SK-N-SH (cell line): ENCODE data around the gene CHST9. TPM values are rescaled to one million over a fixed set of nuclear protein-coding genes. Genes with fewer than 3 reads are reported as not detected.

ENCODE experiments used
- CTCF ChIA-PET: fragments of 300-600, 350-600 bp; formaldehyde crosslinking; extraction: SDS; loops from one replicate; lab custom pipeline; 2021; lab: Yijun Ruan, JAX
- POLR2A ChIA-PET: fragments of 350-600 bp; sonication (Branson Sonifier 250); formaldehyde crosslinking; extraction: SDS; loops from one replicate; lab custom pipeline; 2020; ENCODE audit warnings: antibody characterized with exemption, inconsistent platforms; lab: Yijun Ruan, JAX
- DNase-seq: peaks from one replicate; pipeline ENCODE4 v3.0.0; 2012
- H2AFZ ChIP-seq: fragments of 200-600 bp; sonication (generic); 2 replicates; pipeline ENCODE4 v1.8.1; 2016; ENCODE audit warnings: antibody characterized with exemption, mild to moderate bottlenecking, low read depth
- H3F3A ChIP-seq: fragments of 200-600 bp; sonication (generic); replicated peaks from 2 replicates; pipeline ENCODE3; 2016; ENCODE audit warnings: antibody characterized with exemption, mild to moderate bottlenecking; ENCODE audit not compliant: insufficient read depth
- H3K27ac ChIP-seq, 2 experiments: fragments of 200-500 bp in 1 of 2; fragments of 200-600 bp in 1 of 2; sonication (Bioruptor generic) in 1 of 2; sonication (generic), shearing (Covaris generic) in 1 of 2; 2 replicates each; pipeline versions ENCODE4 v1.5.1 to v1.6.1; 2014 to 2016; ENCODE audit warnings: low read depth in 2 of 2, inconsistent platforms in 1 of 2, low read length in 1 of 2, mild to moderate bottlenecking in 1 of 2, mixed read lengths in 1 of 2
- H3K27me3 ChIP-seq: fragments of 200-600 bp; sonication (generic), shearing (Covaris generic); 2 replicates; pipeline ENCODE4 v1.6.1; 2016; ENCODE audit warnings: mixed run types; ENCODE audit not compliant: insufficient read depth
- H3K36me3 ChIP-seq, 2 experiments: fragments of 200-500 bp in 1 of 2; fragments of 200-600 bp in 1 of 2; sonication (Bioruptor generic) in 1 of 2; sonication (generic) in 1 of 2; replicated peaks in 1 of 2; 2 replicates each; pipeline versions ENCODE3 to v1.5.1; 2014 to 2016; ENCODE audit warnings: low read length in 1 of 2, mild to moderate bottlenecking in 1 of 2; ENCODE audit not compliant: insufficient read depth in 2 of 2, control insufficient read depth in 1 of 2
- H3K4me1 ChIP-seq, 2 experiments: fragments of 200-500 bp in 1 of 2; fragments of 200-600 bp in 1 of 2; sonication (Bioruptor generic) in 1 of 2; sonication (generic), shearing (Covaris generic) in 1 of 2; 2 replicates each; pipeline versions ENCODE4 v1.5.1 to v1.6.1; 2014 to 2016; ENCODE audit warnings: low read depth in 1 of 2, low read length in 1 of 2, mixed run types in 1 of 2; ENCODE audit not compliant: insufficient read depth in 2 of 2, control insufficient read depth in 1 of 2
- H3K4me2 ChIP-seq: fragments of 200-600 bp; sonication (generic), shearing (Covaris generic); 2 replicates; pipeline ENCODE4 v1.6.1; 2017; ENCODE audit warnings: mixed run types
- H3K4me3 ChIP-seq, 2 experiments: fragments of 200-500 bp in 1 of 2; fragments of 200-600 bp in 1 of 2; sonication (Bioruptor generic) in 1 of 2; sonication (generic), shearing (Covaris generic) in 1 of 2; 2 replicates each; pipeline versions ENCODE4 v1.5.1 to v1.8.1; 2014 to 2016; ENCODE audit warnings: low read depth in 2 of 2, inconsistent platforms in 1 of 2, low read length in 1 of 2, mild to moderate bottlenecking in 1 of 2, mixed read lengths in 1 of 2, moderate library complexity in 1 of 2
- H3K79me2 ChIP-seq: fragments of 200-600 bp; sonication (generic); 2 replicates; pipeline ENCODE4 v1.8.1; 2017; ENCODE audit warnings: mild to moderate bottlenecking; ENCODE audit not compliant: insufficient read depth
- H3K9ac ChIP-seq: fragments of 200-600 bp; sonication (generic); 2 replicates; pipeline ENCODE4 v1.6.1; 2017; ENCODE audit warnings: mixed run types
- H3K9me2 ChIP-seq: fragments of 200-600 bp; sonication (generic); 2 replicates; pipeline ENCODE4 v1.6.1; 2017; ENCODE audit warnings: mixed run types
- H3K9me3 ChIP-seq: fragments of 200-600 bp; sonication (generic); 2 replicates; pipeline ENCODE4 v1.6.1; 2017; ENCODE audit warnings: mixed run types, mild to moderate bottlenecking, moderate library complexity
- H4K20me1 ChIP-seq: fragments of 200-600 bp; sonication (generic); 2 replicates; pipeline ENCODE4 v1.6.1; 2017; ENCODE audit warnings: mild to moderate bottlenecking, mixed run types; ENCODE audit not compliant: insufficient read depth
- CHD2 ChIP-seq: fragments of 150-350 bp; IDR thresholded peaks from 2 replicates; pipeline ENCODE4 v1.6.1; 2018; ENCODE audit warnings: low read length; ENCODE audit not compliant: partially characterized antibody
- ELF1 ChIP-seq: IDR thresholded peaks from 2 replicates; pipeline ENCODE4 v1.4.0; 2012
- EP300 ChIP-seq, 2 experiments: IDR thresholded peaks; 2 replicates each; pipeline versions ENCODE4 v1.4.0 to v1.6.1; 2012; ENCODE audit warnings: borderline replicate concordance in 1 of 2, low read depth in 1 of 2, low read length in 1 of 2
- FOSL2 ChIP-seq: IDR thresholded peaks from 2 replicates; pipeline ENCODE4 v1.4.0; 2012; ENCODE audit warnings: low read depth, mild to moderate bottlenecking, moderate library complexity, borderline replicate concordance
- FOXJ3 ChIP-seq: sonication (generic); formaldehyde crosslinking; IDR thresholded peaks from 2 replicates; pipeline ENCODE4 v1.5.1; 2020; ENCODE audit warnings: mild to moderate bottlenecking, missing genetic modification reagents
- GABPA ChIP-seq: IDR thresholded peaks from 2 replicates; pipeline ENCODE4 v1.4.0; 2012; ENCODE audit warnings: low read depth, mild to moderate bottlenecking
- JUND ChIP-seq: IDR thresholded peaks from 2 replicates; pipeline ENCODE4 v1.4.0; 2012
- MEF2A ChIP-seq: IDR thresholded peaks from 2 replicates; pipeline ENCODE4 v1.4.0; 2012; ENCODE audit warnings: low read depth, borderline replicate concordance
- MXI1 ChIP-seq: IDR thresholded peaks from 2 replicates; pipeline ENCODE4 v1.6.1; 2012; ENCODE audit warnings: mild to moderate bottlenecking, low read depth, low read length, improper control_type of control experiment
- NFIC ChIP-seq: IDR thresholded peaks from 2 replicates; pipeline ENCODE4 v1.4.0; 2012; ENCODE audit warnings: borderline replicate concordance
- POLR2AphosphoS5 ChIP-seq: IDR thresholded peaks from 2 replicates; pipeline ENCODE4 v1.6.1; 2012; ENCODE audit warnings: low read depth, low read length
- RCOR1 ChIP-seq: fragments of 150-350 bp; IDR thresholded peaks from 2 replicates; pipeline ENCODE4 v1.6.1; 2017; ENCODE audit warnings: antibody characterized with exemption, low read length
- SMC3 ChIP-seq: IDR thresholded peaks from 2 replicates; pipeline ENCODE4 v1.6.1; 2012; ENCODE audit warnings: low read depth, low read length, improper control_type of control experiment
- TAF1 ChIP-seq: IDR thresholded peaks from 2 replicates; pipeline ENCODE4 v1.6.1; 2012; ENCODE audit warnings: low read depth, mild to moderate bottlenecking, low read length, moderate library complexity, borderline replicate concordance
- WGBS: methylation state at CpG from one replicate; pipeline ENCODE4 v1.1.6; 2017; ENCODE audit warnings: low lambda C conversion rate; 5-methylcytosine and 5-hydroxymethylcytosine counted together
- polyA plus RNA-seq, 3 experiments: library from polyadenylated mRNA; depleted of rRNA; stranded (reverse); fragments of >200 nt; gene quantifications; 2 replicates each; pipeline ENCODE4 v1.2.3, GENCODE V29; 2012
- TF ChIP-seq, protein P1 (sequence below): IDR thresholded peaks from 2 replicates; pipeline ENCODE4 v1.4.0; 2012; ENCODE audit warnings: low read depth, borderline replicate concordance
- TF ChIP-seq, protein P2 (sequence below): IDR thresholded peaks from 2 replicates; pipeline ENCODE4; 2012
- TF ChIP-seq, protein P3 (sequence below): IDR thresholded peaks from 2 replicates; pipeline ENCODE4 v1.4.0; 2012; ENCODE audit warnings: low read depth, borderline replicate concordance
- TF ChIP-seq, protein P4 (sequence below): IDR thresholded peaks from 2 replicates; pipeline ENCODE4 v1.4.0; 2012; ENCODE audit warnings: low read depth
- TF ChIP-seq, protein P5 (sequence below): fragments of 150-350 bp; IDR thresholded peaks from 2 replicates; pipeline ENCODE4 v1.6.1; 2017; ENCODE audit warnings: antibody characterized with exemption, low read length, low read depth, borderline replicate concordance
- TF ChIP-seq, protein P6 (sequence below): fragments of 200-600 bp; sonication (generic); IDR thresholded peaks from 2 replicates; pipeline ENCODE4 v1.6.1; 2017; ENCODE audit warnings: antibody characterized with exemption, mild to moderate bottlenecking, moderate library complexity

Gene CHST9
- polyA plus RNA-seq, 1 of the 3 experiments (the other 2 are of a cell fraction) = not detected

DNA sequence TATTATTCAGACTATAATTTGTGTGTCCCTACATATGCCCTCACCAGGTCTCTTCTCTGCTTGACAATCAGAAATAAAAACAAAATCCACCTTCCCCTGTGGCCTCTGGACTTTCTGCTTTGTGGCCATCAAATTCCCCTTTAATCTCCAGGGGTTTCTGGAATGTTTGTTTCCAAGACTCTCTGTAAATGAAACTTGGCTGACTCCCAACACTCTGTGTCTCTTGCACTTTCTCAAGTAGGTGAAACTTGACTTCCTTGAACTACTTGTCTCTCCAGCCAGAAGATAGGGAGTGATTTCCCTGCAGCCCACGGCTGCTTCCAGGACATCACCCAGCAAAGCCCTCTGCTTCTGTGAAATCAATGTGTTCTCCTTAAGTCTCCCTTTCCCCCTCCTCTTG, 265.5 kb downstream of the CHST9 start:
- POLR2A ChIA-PET = no interaction called here
- no peak overlapping the region for H3K27ac ChIP-seq
- 38% methylated on average over 1 of the region's 1 CpG for WGBS
- H3K27me3 ChIP-seq = no peaks in the 10 kb centered on the region
- peaks cover 0 to under 1% of the 10 kb centered on the region in 2 experiments; a peak in 1 of 4 replicates for H3K4me1 ChIP-seq
- no peaks in the 10 kb centered on the region for H3K36me3 ChIP-seq
- no peaks in the 10 kb centered on the region for H4K20me1 ChIP-seq
- H3K9ac ChIP-seq = no peak overlapping the region
- H3K9me2 ChIP-seq = no peaks in the 10 kb centered on the region
- no peak for TF ChIP-seq FOSL2
- TF ChIP-seq, protein P1, sequence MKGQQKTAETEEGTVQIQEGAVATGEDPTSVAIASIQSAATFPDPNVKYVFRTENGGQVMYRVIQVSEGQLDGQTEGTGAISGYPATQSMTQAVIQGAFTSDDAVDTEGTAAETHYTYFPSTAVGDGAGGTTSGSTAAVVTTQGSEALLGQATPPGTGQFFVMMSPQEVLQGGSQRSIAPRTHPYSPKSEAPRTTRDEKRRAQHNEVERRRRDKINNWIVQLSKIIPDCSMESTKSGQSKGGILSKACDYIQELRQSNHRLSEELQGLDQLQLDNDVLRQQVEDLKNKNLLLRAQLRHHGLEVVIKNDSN = no peak
- TF ChIP-seq GABPA = no peak
- no peak for TF ChIP-seq POLR2AphosphoS5
- no peak for TF ChIP-seq MXI1
- TF ChIP-seq, protein P2, sequence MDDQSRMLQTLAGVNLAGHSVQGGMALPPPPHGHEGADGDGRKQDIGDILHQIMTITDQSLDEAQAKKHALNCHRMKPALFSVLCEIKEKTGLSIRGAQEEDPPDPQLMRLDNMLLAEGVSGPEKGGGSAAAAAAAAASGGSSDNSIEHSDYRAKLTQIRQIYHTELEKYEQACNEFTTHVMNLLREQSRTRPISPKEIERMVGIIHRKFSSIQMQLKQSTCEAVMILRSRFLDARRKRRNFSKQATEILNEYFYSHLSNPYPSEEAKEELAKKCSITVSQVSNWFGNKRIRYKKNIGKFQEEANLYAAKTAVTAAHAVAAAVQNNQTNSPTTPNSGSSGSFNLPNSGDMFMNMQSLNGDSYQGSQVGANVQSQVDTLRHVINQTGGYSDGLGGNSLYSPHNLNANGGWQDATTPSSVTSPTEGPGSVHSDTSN = no peak
- TF ChIP-seq EP300 (IDR thresholded peaks at IDR 0.05; ENCODE audit: borderline replicate concordance in 1 of 2, low read depth in 1 of 2, low read length in 1 of 2) = no peak
- no peak for TF ChIP-seq JUND
- TF ChIP-seq, all 33 proteins: peak for 0
- Histone ChIP-seq H3F3A (no peaks in the 10 kb centered on the region), H2AFZ (no peak overlapping the region), H3K79me2 (no peaks in the 10 kb centered on the region), H3K4me3 (no peak overlapping the region), H3K9me3 (no peaks in the 10 kb centered on the region), H3K4me2 (no peak overlapping the region)
- no peak for DNase-seq
- CTCF ChIA-PET = no interaction called here

DNA sequence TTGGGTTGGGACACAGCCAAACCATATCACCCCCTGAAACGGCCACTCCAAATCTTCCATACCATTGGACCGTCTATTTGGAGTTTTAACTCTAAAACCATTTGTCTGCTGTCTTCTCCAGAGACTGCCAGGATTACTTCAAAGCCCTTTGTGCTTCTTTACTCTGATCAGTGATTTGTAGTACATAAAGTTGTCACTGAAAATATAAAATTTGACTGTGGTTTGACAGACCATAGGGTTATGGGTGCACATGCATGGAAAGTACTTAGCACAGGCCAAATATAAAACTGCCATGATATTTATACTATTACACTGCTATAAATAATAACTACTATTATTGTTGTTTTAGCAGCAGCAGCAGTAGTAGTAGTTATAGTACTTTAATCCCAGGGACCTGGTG, 265.9 kb downstream of the CHST9 start:
- Histone ChIP-seq H3K27ac (no peak overlapping the region), H3K9me3 (no peaks in the 10 kb centered on the region), H2AFZ (no peak overlapping the region), H3K9ac (no peak overlapping the region), H3K79me2 (no peaks in the 10 kb centered on the region), H3K27me3 (no peaks in the 10 kb centered on the region), H4K20me1 (no peaks in the 10 kb centered on the region), H3K36me3 (no peaks in the 10 kb centered on the region), H3K4me2 (no peak overlapping the region), H3K4me3 (no peak overlapping the region), H3K9me2 (no peaks in the 10 kb centered on the region), H3F3A (no peaks in the 10 kb centered on the region), H3K4me1 (no peaks in the 10 kb centered on the region)
- POLR2A ChIA-PET = no interaction called here
- TF ChIP-seq SMC3 = no peak
- no peak for TF ChIP-seq JUND
- TF ChIP-seq, protein P3, sequence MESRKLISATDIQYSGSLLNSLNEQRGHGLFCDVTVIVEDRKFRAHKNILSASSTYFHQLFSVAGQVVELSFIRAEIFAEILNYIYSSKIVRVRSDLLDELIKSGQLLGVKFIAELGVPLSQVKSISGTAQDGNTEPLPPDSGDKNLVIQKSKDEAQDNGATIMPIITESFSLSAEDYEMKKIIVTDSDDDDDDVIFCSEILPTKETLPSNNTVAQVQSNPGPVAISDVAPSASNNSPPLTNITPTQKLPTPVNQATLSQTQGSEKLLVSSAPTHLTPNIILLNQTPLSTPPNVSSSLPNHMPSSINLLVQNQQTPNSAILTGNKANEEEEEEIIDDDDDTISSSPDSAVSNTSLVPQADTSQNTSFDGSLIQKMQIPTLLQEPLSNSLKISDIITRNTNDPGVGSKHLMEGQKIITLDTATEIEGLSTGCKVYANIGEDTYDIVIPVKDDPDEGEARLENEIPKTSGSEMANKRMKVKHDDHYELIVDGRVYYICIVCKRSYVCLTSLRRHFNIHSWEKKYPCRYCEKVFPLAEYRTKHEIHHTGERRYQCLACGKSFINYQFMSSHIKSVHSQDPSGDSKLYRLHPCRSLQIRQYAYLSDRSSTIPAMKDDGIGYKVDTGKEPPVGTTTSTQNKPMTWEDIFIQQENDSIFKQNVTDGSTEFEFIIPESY = no peak
- TF ChIP-seq NFIC = no peak
- TF ChIP-seq, protein P4, sequence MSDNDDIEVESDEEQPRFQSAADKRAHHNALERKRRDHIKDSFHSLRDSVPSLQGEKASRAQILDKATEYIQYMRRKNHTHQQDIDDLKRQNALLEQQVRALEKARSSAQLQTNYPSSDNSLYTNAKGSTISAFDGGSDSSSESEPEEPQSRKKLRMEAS = no peak
- TF ChIP-seq EP300 (IDR thresholded peaks at IDR 0.05; ENCODE audit: borderline replicate concordance in 1 of 2, low read depth in 1 of 2, low read length in 1 of 2) = no peak
- no peak for TF ChIP-seq FOXJ3 (CRISPR knock-in tag)
- no peak for TF ChIP-seq RCOR1
- TF ChIP-seq, protein P2 = no peak
- no peak for TF ChIP-seq ELF1
- TF ChIP-seq CHD2 = no peak
- no peak for TF ChIP-seq MEF2A
- TF ChIP-seq, protein P5, sequence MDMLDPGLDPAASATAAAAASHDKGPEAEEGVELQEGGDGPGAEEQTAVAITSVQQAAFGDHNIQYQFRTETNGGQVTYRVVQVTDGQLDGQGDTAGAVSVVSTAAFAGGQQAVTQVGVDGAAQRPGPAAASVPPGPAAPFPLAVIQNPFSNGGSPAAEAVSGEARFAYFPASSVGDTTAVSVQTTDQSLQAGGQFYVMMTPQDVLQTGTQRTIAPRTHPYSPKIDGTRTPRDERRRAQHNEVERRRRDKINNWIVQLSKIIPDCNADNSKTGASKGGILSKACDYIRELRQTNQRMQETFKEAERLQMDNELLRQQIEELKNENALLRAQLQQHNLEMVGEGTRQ = no peak
- no peak for TF ChIP-seq TAF1
- TF ChIP-seq, protein P6, sequence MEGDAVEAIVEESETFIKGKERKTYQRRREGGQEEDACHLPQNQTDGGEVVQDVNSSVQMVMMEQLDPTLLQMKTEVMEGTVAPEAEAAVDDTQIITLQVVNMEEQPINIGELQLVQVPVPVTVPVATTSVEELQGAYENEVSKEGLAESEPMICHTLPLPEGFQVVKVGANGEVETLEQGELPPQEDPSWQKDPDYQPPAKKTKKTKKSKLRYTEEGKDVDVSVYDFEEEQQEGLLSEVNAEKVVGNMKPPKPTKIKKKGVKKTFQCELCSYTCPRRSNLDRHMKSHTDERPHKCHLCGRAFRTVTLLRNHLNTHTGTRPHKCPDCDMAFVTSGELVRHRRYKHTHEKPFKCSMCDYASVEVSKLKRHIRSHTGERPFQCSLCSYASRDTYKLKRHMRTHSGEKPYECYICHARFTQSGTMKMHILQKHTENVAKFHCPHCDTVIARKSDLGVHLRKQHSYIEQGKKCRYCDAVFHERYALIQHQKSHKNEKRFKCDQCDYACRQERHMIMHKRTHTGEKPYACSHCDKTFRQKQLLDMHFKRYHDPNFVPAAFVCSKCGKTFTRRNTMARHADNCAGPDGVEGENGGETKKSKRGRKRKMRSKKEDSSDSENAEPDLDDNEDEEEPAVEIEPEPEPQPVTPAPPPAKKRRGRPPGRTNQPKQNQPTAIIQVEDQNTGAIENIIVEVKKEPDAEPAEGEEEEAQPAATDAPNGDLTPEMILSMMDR = no peak
- CTCF ChIA-PET = no interaction called here
- 20% methylated on average over 2 of the region's 2 CpGs for WGBS
- DNase-seq = no peak
